ENCODE results near the gene LRRIQ1. TPM values are rescaled to one million over a fixed set of nuclear protein-coding genes. Genes with fewer than 3 reads are reported as not detected.
"Not testable (repeated sequence)": the region's sequence is repeated elsewhere in the genome, so short reads cannot be mapped to it uniquely, and the experiment has no call there.

LRRIQ1 gene
- total and polyA plus RNA-seq, 2 experiments from 2014 or later = 1.4 to 4.0 TPM

DNA sequence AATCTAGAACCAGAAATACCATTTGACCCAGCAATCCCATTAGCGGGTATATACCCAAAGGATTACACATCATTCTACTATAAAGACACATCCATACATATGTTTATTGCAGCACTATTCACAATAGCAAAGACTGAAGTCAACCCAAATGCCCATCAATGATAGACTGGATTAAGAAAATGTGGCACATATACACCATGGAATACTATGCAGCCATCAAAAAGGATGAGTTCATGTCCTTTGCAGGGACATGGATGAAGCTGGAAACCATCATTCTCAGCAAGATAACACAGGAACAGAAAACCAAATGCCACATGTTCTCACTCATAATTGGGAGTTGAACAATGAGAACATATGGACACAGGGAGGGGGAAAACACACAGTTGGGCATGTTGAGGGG, 188.2 kb downstream of the LRRIQ1 start:
- not testable (repeated sequence) for H3K27ac ChIP-seq (ENCODE audit: low read depth); H3K36me3 ChIP-seq (ENCODE audit: insufficient read depth); H3K27ac Mint-ChIP-seq; H3K9me3 Mint-ChIP-seq; H3F3A ChIP-seq (replicated peaks; ENCODE audit: low read depth); H3K4me3 ChIP-seq; H3K4me3 Mint-ChIP-seq; H3K4me1 ChIP-seq (ENCODE audit: insufficient read depth); ATAC-seq; H3K4me1 Mint-ChIP-seq; H3K36me3 Mint-ChIP-seq (ENCODE audit: low read depth); H3K9me2 ChIP-seq (ENCODE audit: insufficient read depth); H4K20me1 ChIP-seq (replicated peaks; ENCODE audit: insufficient read depth); DNase-seq (ENCODE audit: low spot score); H2AFZ ChIP-seq; H3K27me3 Mint-ChIP-seq (ENCODE audit: insufficient read depth, low read depth, poor library complexity); H3K4me2 ChIP-seq; H3K27me3 ChIP-seq (ENCODE audit: insufficient read depth); H3K79me2 ChIP-seq (replicated peaks; ENCODE audit: insufficient read depth)

DNA sequence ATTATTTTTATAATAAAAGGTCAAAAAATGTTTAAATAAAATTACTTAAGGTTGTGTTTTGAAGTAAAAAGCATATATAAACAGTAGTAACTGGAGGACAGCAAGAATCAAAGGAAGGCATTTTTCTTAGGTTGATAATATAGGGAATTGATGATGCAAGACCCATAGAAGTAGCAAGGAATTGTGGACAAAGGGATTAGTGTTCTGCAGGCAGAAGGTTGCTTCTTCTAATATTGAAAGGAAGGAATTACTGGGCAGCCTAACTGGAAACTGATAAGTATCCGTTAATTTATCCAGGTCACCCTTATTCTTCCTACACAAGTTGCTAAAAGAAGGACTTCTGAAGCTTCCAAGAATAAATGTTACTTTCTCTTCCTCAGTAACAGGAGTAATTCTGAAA, 189.3 kb downstream of the LRRIQ1 start:
- Histone ChIP-seq H3K4me2 (no peak overlapping the region), H3K36me3 (ENCODE audit: insufficient read depth) (no peaks in the 10 kb centered on the region), H3K4me3 (no peak overlapping the region), H3K9me2 (ENCODE audit: insufficient read depth) (no peaks in the 10 kb centered on the region; the same call in 1 of the 2 replicates), H4K20me1 (replicated peaks; ENCODE audit: insufficient read depth) (no peaks in the 10 kb centered on the region), H3K79me2 (replicated peaks; ENCODE audit: insufficient read depth) (no peaks in the 10 kb centered on the region), H3K27ac (ENCODE audit: low read depth) (no peak overlapping the region), H3F3A (replicated peaks; ENCODE audit: low read depth) (no peaks in the 10 kb centered on the region), H3K4me1 (ENCODE audit: insufficient read depth) (no peaks in the 10 kb centered on the region), H3K27me3 (ENCODE audit: insufficient read depth) (no peaks in the 10 kb centered on the region), H2AFZ (no peak overlapping the region; the same call in 1 of the 2 replicates)
- ATAC-seq (no peak), DNase-seq (ENCODE audit: low spot score) (no peak)
- Mint-ChIP-seq H3K4me3 (no peak overlapping the region), H3K27me3 (ENCODE audit: insufficient read depth, low read depth, poor library complexity) (no peaks in the 10 kb centered on the region), H3K36me3 (ENCODE audit: low read depth) (no peaks in the 10 kb centered on the region), H3K4me1 (no peaks in the 10 kb centered on the region), H3K9me3 (no peaks in the 10 kb centered on the region), H3K27ac (no peak overlapping the region)
- TF ChIP-seq EZH2phosphoT487 (IDR thresholded peaks at IDR 0.05; ENCODE audit: unreplicated experiment) (no peak), CREB1 (CRISPR knock-in tag; IDR thresholded peaks at IDR 0.05; ENCODE audit: low read depth) (no peak), ZNF331 (CRISPR knock-in tag; IDR thresholded peaks at IDR 0.05; ENCODE audit: low read depth) (no peak), JUNB (IDR thresholded peaks at IDR 0.05; ENCODE audit: unreplicated experiment) (no peak), ZNF114 (CRISPR knock-in tag; IDR thresholded peaks at IDR 0.05) (no peak), NANOG (IDR thresholded peaks at IDR 0.05; ENCODE audit: borderline replicate concordance) (no peak)
- TF ChIP-seq, protein P1, sequence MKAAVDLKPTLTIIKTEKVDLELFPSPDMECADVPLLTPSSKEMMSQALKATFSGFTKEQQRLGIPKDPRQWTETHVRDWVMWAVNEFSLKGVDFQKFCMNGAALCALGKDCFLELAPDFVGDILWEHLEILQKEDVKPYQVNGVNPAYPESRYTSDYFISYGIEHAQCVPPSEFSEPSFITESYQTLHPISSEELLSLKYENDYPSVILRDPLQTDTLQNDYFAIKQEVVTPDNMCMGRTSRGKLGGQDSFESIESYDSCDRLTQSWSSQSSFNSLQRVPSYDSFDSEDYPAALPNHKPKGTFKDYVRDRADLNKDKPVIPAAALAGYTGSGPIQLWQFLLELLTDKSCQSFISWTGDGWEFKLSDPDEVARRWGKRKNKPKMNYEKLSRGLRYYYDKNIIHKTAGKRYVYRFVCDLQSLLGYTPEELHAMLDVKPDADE (IDR thresholded peaks at IDR 0.05) = no peak
- TF ChIP-seq, protein P2, sequence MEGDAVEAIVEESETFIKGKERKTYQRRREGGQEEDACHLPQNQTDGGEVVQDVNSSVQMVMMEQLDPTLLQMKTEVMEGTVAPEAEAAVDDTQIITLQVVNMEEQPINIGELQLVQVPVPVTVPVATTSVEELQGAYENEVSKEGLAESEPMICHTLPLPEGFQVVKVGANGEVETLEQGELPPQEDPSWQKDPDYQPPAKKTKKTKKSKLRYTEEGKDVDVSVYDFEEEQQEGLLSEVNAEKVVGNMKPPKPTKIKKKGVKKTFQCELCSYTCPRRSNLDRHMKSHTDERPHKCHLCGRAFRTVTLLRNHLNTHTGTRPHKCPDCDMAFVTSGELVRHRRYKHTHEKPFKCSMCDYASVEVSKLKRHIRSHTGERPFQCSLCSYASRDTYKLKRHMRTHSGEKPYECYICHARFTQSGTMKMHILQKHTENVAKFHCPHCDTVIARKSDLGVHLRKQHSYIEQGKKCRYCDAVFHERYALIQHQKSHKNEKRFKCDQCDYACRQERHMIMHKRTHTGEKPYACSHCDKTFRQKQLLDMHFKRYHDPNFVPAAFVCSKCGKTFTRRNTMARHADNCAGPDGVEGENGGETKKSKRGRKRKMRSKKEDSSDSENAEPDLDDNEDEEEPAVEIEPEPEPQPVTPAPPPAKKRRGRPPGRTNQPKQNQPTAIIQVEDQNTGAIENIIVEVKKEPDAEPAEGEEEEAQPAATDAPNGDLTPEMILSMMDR (conservative IDR thresholded peaks at IDR 0.05; ENCODE audit: low read depth in 2 of 2) = no peak
- TF ChIP-seq, protein P3, sequence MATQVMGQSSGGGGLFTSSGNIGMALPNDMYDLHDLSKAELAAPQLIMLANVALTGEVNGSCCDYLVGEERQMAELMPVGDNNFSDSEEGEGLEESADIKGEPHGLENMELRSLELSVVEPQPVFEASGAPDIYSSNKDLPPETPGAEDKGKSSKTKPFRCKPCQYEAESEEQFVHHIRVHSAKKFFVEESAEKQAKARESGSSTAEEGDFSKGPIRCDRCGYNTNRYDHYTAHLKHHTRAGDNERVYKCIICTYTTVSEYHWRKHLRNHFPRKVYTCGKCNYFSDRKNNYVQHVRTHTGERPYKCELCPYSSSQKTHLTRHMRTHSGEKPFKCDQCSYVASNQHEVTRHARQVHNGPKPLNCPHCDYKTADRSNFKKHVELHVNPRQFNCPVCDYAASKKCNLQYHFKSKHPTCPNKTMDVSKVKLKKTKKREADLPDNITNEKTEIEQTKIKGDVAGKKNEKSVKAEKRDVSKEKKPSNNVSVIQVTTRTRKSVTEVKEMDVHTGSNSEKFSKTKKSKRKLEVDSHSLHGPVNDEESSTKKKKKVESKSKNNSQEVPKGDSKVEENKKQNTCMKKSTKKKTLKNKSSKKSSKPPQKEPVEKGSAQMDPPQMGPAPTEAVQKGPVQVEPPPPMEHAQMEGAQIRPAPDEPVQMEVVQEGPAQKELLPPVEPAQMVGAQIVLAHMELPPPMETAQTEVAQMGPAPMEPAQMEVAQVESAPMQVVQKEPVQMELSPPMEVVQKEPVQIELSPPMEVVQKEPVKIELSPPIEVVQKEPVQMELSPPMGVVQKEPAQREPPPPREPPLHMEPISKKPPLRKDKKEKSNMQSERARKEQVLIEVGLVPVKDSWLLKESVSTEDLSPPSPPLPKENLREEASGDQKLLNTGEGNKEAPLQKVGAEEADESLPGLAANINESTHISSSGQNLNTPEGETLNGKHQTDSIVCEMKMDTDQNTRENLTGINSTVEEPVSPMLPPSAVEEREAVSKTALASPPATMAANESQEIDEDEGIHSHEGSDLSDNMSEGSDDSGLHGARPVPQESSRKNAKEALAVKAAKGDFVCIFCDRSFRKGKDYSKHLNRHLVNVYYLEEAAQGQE (IDR thresholded peaks at IDR 0.05; ENCODE audit: unreplicated experiment) = no peak
- TF ChIP-seq, protein P4, sequence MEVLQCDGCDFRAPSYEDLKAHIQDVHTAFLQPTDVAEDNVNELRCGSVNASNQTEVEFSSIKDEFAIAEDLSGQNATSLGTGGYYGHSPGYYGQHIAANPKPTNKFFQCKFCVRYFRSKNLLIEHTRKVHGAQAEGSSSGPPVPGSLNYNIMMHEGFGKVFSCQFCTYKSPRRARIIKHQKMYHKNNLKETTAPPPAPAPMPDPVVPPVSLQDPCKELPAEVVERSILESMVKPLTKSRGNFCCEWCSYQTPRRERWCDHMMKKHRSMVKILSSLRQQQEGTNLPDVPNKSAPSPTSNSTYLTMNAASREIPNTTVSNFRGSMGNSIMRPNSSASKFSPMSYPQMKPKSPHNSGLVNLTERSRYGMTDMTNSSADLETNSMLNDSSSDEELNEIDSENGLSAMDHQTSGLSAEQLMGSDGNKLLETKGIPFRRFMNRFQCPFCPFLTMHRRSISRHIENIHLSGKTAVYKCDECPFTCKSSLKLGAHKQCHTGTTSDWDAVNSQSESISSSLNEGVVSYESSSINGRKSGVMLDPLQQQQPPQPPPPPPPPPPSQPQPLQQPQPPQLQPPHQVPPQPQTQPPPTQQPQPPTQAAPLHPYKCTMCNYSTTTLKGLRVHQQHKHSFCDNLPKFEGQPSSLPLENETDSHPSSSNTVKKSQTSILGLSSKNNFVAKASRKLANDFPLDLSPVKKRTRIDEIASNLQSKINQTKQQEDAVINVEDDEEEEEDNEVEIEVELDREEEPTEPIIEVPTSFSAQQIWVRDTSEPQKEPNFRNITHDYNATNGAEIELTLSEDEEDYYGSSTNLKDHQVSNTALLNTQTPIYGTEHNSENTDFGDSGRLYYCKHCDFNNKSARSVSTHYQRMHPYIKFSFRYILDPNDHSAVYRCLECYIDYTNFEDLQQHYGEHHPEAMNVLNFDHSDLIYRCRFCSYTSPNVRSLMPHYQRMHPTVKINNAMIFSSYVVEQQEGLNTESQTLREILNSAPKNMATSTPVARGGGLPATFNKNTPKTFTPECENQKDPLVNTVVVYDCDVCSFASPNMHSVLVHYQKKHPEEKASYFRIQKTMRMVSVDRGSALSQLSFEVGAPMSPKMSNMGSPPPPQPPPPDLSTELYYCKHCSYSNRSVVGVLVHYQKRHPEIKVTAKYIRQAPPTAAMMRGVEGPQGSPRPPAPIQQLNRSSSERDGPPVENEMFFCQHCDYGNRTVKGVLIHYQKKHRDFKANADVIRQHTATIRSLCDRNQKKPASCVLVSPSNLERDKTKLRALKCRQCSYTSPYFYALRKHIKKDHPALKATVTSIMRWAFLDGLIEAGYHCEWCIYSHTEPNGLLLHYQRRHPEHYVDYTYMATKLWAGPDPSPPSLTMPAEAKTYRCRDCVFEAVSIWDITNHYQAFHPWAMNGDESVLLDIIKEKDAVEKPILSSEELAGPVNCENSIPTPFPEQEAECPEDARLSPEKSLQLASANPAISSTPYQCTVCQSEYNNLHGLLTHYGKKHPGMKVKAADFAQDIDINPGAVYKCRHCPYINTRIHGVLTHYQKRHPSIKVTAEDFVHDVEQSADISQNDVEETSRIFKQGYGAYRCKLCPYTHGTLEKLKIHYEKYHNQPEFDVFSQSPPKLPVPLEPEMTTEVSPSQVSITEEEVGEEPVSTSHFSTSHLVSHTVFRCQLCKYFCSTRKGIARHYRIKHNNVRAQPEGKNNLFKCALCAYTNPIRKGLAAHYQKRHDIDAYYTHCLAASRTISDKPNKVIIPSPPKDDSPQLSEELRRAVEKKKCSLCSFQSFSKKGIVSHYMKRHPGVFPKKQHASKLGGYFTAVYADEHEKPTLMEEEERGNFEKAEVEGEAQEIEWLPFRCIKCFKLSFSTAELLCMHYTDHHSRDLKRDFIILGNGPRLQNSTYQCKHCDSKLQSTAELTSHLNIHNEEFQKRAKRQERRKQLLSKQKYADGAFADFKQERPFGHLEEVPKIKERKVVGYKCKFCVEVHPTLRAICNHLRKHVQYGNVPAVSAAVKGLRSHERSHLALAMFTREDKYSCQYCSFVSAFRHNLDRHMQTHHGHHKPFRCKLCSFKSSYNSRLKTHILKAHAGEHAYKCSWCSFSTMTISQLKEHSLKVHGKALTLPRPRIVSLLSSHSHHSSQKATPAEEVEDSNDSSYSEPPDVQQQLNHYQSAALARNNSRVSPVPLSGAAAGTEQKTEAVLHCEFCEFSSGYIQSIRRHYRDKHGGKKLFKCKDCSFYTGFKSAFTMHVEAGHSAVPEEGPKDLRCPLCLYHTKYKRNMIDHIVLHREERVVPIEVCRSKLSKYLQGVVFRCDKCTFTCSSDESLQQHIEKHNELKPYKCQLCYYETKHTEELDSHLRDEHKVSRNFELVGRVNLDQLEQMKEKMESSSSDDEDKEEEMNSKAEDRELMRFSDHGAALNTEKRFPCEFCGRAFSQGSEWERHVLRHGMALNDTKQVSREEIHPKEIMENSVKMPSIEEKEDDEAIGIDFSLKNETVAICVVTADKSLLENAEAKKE (CRISPR knock-in tag; IDR thresholded peaks at IDR 0.05) = no peak

All from GM23338 (cell line).